Bronchial epithelial cell (primary cell): ENCODE measurements around the gene FGR. TPM values are rescaled to one million over a fixed set of nuclear protein-coding genes. Genes with fewer than 3 reads are reported as not detected.

Source experiments
- DNase-seq: peaks from one replicate; pipeline ENCODE4 v3.0.0-alpha.2; 2010; ENCODE audit warnings: low read depth
- FAIRE-seq: peaks from 2 replicates; lab custom pipeline; 2011; peaks lifted over from hg19 to GRCh38; lab: Jason Lieb, UNC
- H3K27me3 ChIP-seq: 2 replicates; pipeline ENCODE4 v1.5.1; 2011; ENCODE audit warnings: low read length; ENCODE audit not compliant: control insufficient read depth, insufficient read depth
- H3K36me3 ChIP-seq: 2 replicates; pipeline ENCODE4 v1.5.1; 2011; ENCODE audit warnings: low read length; ENCODE audit not compliant: control insufficient read depth, insufficient read depth
- H3K4me3 ChIP-seq: 2 replicates; pipeline ENCODE4 v1.5.1; 2011; ENCODE audit warnings: mild to moderate bottlenecking, low read depth, low read length, control low read depth
- total RNA-seq: library from RNA; depleted of rRNA; stranded (reverse); fragments of >200 nt; gene quantifications from 2 replicates; pipeline ENCODE4 v1.2.1, GENCODE V29; 2014
- TF ChIP-seq, protein P1 (sequence below): IDR thresholded peaks from 2 replicates; pipeline ENCODE4 v1.5.1; 2011; ENCODE audit warnings: mild to moderate bottlenecking, moderate library complexity, low read length, control low read depth, inconsistent platforms; ENCODE audit not compliant: insufficient read depth, severe bottlenecking

Gene FGR
- total RNA-seq, 1 donor from 2014 or later = 1.1 TPM

DNA sequence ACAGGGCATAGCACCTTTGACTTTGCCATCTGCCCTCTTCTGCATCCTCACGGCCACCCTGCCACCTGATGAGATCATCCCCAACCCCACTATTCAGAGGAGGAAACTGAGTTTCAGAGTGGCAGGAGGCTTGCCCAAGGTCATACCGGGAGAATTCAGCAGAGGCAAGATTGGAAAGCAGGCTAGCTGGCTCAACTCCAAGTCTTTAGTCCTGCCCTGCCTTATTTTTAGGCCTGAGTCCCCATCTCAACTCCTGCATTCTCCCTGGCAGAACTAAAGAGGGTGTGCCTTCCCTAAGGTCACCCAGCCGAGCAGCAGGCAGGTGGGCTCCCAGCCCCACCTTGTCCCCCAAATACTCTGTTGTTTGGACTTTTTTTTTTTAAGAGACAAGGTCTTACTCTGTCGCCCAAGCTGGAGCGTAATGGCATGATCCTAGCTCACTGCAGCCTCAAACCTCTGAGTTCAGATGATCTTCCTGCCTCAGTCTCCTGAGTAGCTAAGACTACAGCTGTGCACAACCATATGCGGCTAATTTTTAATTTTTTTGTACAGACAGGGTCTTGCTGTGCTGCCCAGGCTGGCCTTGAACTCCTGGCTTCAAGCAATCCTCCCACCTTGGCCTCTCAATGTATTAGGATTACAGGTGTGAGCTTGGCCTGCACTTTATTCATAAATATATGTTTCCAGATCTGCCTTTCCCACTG, 13.8 kb upstream of the FGR start:
- FAIRE-seq = no peak

DNA sequence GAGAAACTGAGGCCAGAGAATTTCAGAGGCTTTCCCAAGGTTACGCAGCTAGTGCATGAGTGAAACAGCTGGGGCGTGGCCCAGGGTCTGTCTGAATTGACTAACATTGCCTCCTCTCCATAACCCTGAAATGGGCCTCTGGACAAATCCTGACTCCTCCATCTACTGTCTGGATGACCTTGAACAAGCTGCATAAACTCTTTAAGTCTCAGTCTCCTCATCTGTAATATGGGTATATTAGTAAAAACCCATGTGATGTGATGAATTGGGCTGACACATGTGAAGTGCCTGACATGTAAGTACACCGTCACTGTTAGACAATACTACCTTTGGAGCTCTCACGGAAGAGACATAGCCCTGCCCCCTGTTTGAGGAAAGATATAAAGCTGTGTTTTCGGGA, 12.3 kb upstream of the FGR start:
- H3K27me3 ChIP-seq = no peaks in the 10 kb centered on the region

More for the DNA sequence above, 13.8 kb upstream of the FGR start:
- Histone ChIP-seq H3K27me3 (no peaks in the 10 kb centered on the region), H3K4me3 (no peak overlapping the region), H3K36me3 (no peaks in the 10 kb centered on the region)
- TF ChIP-seq, protein P1, sequence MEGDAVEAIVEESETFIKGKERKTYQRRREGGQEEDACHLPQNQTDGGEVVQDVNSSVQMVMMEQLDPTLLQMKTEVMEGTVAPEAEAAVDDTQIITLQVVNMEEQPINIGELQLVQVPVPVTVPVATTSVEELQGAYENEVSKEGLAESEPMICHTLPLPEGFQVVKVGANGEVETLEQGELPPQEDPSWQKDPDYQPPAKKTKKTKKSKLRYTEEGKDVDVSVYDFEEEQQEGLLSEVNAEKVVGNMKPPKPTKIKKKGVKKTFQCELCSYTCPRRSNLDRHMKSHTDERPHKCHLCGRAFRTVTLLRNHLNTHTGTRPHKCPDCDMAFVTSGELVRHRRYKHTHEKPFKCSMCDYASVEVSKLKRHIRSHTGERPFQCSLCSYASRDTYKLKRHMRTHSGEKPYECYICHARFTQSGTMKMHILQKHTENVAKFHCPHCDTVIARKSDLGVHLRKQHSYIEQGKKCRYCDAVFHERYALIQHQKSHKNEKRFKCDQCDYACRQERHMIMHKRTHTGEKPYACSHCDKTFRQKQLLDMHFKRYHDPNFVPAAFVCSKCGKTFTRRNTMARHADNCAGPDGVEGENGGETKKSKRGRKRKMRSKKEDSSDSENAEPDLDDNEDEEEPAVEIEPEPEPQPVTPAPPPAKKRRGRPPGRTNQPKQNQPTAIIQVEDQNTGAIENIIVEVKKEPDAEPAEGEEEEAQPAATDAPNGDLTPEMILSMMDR = no peak
- no peak for DNase-seq

DNA sequence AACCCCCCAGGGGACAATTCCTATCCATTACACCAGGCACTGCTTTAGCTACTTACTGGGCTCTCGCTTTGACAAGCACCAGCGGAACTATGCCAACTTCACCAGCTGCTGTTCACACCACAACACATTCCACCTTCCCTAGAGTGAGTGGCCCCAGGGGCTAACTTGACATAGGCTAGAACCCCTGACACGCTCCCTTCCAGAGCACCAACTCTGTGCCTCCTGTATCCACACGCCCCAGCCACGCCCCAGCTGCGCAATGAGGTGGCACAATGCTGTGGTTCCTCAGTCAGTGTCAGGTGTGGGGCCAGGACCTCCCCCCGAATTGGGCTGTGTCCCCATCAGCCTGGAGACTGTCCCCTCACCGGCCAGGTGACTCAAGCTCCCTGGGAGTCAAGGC, 11.7 kb upstream of the FGR start:
- H3K36me3 ChIP-seq = no peaks in the 10 kb centered on the region
- H3K27me3 ChIP-seq = no peaks in the 10 kb centered on the region
- DNase-seq (no peak), FAIRE-seq (no peak)
- H3K4me3 ChIP-seq = no peak overlapping the region
- TF ChIP-seq, protein P1 = no peak

More for the DNA sequence above, 12.3 kb upstream of the FGR start:
- TF ChIP-seq, protein P1 = no peak
- FAIRE-seq = no peak
- H3K36me3 ChIP-seq = no peaks in the 10 kb centered on the region
- no peak overlapping the region for H3K4me3 ChIP-seq
- DNase-seq = no peak

DNA sequence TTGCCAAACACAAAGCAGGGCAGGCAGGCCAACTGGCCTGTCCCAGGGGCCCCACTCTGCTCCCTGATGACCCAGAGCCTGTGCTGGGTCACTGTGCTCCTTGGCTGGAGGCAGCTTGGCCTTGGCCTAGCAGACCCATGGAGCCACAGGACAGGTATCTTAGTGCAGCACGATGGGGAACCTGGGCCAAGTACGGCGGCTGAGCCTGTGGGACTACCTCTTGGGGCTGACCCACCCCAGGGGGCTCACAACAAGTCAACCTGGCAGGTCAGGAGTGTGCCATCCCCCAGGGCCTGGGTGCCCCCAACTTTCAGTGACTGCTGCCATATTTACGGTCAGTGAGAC, 10.1 kb upstream of the FGR start:
- FAIRE-seq = no peak
- H3K4me3 ChIP-seq = no peak overlapping the region
- H3K27me3 ChIP-seq = no peaks in the 10 kb centered on the region
- TF ChIP-seq, protein P1 = no peak
- DNase-seq = no peak
- no peaks in the 10 kb centered on the region for H3K36me3 ChIP-seq

DNA sequence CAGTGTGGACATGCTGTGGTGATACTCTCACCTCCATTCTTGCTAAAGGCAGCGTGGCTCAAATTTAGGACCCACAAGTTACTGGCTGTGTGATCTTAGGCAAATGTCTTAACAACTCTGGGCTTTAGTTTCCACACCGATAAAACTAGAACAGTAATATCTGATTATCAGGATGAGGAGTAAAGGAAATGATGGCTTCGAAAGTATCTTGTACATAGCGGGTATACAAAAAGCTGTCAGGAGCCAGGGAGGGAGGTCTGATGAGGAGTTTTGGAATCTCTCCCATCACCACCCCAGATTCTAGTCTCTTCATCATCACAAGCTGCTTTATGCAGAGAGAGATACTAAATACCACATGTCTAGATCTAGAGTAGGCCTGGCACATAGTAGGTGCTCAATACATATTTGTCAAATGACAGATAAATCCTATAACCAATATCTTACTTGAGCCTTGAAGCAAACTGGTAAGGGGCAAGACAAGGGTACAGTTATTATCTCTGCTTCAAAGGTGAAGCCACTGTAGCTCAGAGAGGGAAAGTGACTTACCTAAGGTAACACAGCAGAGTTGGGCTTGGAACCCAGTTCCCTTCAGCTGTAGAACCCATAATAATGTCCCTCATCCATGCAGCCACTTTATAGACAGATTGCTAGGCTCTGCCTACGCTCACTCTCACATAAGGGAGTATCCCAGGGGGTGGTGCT, 9.5 kb upstream of the FGR start:
- no peak for DNase-seq
- Histone ChIP-seq H3K4me3 (no peak overlapping the region), H3K36me3 (no peaks in the 10 kb centered on the region), H3K27me3 (no peaks in the 10 kb centered on the region)
- no peak for FAIRE-seq
- TF ChIP-seq, protein P1 = no peak
